ENCODE results near the gene RELL1.

RELL1 gene

DNA sequence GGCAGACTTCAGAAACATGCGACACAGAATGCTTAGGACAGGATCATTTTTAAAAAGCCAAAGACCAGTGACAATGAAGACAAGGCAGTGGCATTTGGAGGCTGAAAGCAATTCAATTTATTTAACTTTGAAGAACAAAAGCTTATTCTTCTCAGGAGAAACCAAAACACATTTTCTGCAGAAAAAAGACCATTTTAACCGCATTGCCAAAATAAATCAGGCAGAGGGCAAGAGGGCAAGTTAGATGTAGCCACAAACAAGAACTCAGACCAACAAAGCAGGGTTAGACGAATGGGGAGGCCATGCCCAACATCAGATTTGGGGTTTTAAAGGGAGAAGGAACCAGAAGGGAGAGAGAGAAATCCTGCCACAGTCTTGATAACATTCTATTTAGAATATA, 58.9 kb downstream of the RELL1 start:
- Histone ChIP-seq H3K27me3 (replicated peaks; ENCODE audit: control insufficient read depth, insufficient read depth, low read length, poor library complexity, severe bottlenecking) (no peaks in the 10 kb centered on the region), H3K36me3 (ENCODE audit: control insufficient read depth, insufficient read depth, low read length) (peaks cover 20% of the 10 kb centered on the region), H3K4me1 (ENCODE audit: control insufficient read depth, insufficient read depth, low read length, poor library complexity, severe bottlenecking) (no peaks in the 10 kb centered on the region), H3K9me3 (ENCODE audit: control insufficient read depth, low read length) (no peaks in the 10 kb centered on the region), H3K27ac (ENCODE audit: insufficient read depth, low read length, poor library complexity, severe bottlenecking) (no peak overlapping the region), H3K4me3 (ENCODE audit: insufficient read depth, low read depth, low read length, poor library complexity, severe bottlenecking) (no peak overlapping the region)
- DNase-seq = no peak

DNA sequence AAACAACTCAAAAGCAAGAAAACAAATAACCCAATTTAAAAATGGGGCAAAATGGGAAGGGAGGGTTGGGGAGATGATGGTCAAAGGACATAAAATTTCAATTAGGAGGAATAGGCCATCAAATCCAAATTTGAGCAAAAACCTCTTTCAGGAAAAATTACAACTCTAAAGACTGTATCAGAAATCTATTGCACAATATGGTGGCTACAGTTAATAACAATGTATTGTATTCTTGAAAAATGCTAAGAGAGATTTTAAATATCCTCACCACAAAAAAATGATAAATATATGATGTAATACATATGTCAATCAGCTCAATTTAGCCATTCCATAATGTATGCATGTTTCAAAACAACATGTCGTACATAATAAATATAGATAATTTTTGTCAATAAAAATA, 60.7 kb downstream of the RELL1 start:
- H3K4me1 ChIP-seq (ENCODE audit: control insufficient read depth, insufficient read depth, low read length, poor library complexity, severe bottlenecking) = no peaks in the 10 kb centered on the region
- no peak for DNase-seq
- H3K36me3 ChIP-seq (ENCODE audit: control insufficient read depth, insufficient read depth, low read length) = peaks cover 8% of the 10 kb centered on the region
- no peak overlapping the region for H3K27ac ChIP-seq (ENCODE audit: insufficient read depth, low read length, poor library complexity, severe bottlenecking)
- no peak overlapping the region for H3K4me3 ChIP-seq (ENCODE audit: insufficient read depth, low read depth, low read length, poor library complexity, severe bottlenecking)
- no peaks in the 10 kb centered on the region for H3K27me3 ChIP-seq (replicated peaks; ENCODE audit: control insufficient read depth, insufficient read depth, low read length, poor library complexity, severe bottlenecking)
- H3K9me3 ChIP-seq (ENCODE audit: control insufficient read depth, low read length) = no peaks in the 10 kb centered on the region

- no peaks in the 10 kb centered on the region for H3K27me3 ChIP-seq (replicated peaks; ENCODE audit: control insufficient read depth, insufficient read depth, low read length, poor library complexity, severe bottlenecking)
- H3K36me3 ChIP-seq (ENCODE audit: control insufficient read depth, insufficient read depth, low read length) = peaks cover 2% of the 10 kb centered on the region
These were observed 62.2 kb downstream of the RELL1 start for GRCh38 chr4:37623940-37624339.

DNA sequence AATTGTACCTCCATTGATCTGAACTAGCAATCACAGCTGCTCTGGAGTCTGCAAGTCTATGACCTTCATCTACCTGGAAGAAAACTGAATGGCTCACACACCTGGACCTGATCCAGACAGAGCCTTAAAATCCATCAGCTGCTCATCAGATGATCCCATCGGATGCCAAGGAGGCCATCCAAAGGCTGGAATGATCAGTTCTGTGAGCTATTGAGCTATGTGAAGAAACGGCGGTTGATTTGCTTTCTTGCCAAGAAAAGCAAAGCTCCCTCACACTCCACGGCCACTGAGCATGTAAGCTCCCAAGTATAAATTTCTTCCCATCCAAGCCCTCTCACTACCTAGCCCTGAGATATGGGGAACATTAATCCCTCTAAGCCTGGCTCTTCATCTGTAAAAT, 63.1 kb downstream of the RELL1 start:
- H3K27ac ChIP-seq (ENCODE audit: insufficient read depth, low read length, poor library complexity, severe bottlenecking) = no peak overlapping the region
- no peak for DNase-seq
- H3K27me3 ChIP-seq (replicated peaks; ENCODE audit: control insufficient read depth, insufficient read depth, low read length, poor library complexity, severe bottlenecking) = no peaks in the 10 kb centered on the region
- no peaks in the 10 kb centered on the region for H3K4me1 ChIP-seq (ENCODE audit: control insufficient read depth, insufficient read depth, low read length, poor library complexity, severe bottlenecking)
- no peaks in the 10 kb centered on the region for H3K9me3 ChIP-seq (ENCODE audit: control insufficient read depth, low read length)
- no peak overlapping the region for H3K4me3 ChIP-seq (ENCODE audit: insufficient read depth, low read depth, low read length, poor library complexity, severe bottlenecking)
- H3K36me3 ChIP-seq (ENCODE audit: control insufficient read depth, insufficient read depth, low read length) = no peaks in the 10 kb centered on the region

More at GRCh38 chr4:37623940-37624339, 62.2 kb downstream of the RELL1 start:
- DNase-seq = no peak
- Histone ChIP-seq H3K4me1 (ENCODE audit: control insufficient read depth, insufficient read depth, low read length, poor library complexity, severe bottlenecking) (no peaks in the 10 kb centered on the region), H3K27ac (ENCODE audit: insufficient read depth, low read length, poor library complexity, severe bottlenecking) (no peak overlapping the region), H3K4me3 (ENCODE audit: insufficient read depth, low read depth, low read length, poor library complexity, severe bottlenecking) (no peak overlapping the region), H3K9me3 (ENCODE audit: control insufficient read depth, low read length) (no peaks in the 10 kb centered on the region)

DNA sequence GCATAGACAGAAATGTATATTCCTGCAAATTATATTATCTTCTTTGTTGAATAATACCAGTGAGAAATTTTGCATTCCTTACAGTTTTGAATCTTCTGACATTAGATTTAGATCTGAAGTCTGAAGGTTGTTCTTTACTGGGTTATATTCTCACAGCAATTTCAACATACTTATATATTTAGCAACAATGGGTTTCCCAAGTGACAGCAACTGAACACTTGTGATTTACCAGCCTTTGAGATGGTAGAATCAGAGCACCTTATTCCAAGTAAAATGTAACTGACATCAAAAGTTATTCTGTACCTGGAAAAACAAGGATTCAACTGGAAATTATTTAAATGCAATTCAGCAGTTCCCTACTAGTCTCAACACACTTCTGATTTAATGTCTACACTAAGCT, 66.0 kb downstream of the RELL1 start:
- Histone ChIP-seq H3K4me3 (ENCODE audit: insufficient read depth, low read depth, low read length, poor library complexity, severe bottlenecking) (no peak overlapping the region), H3K27me3 (replicated peaks; ENCODE audit: control insufficient read depth, insufficient read depth, low read length, poor library complexity, severe bottlenecking) (no peaks in the 10 kb centered on the region), H3K36me3 (ENCODE audit: control insufficient read depth, insufficient read depth, low read length) (no peaks in the 10 kb centered on the region), H3K9me3 (ENCODE audit: control insufficient read depth, low read length) (no peaks in the 10 kb centered on the region), H3K4me1 (ENCODE audit: control insufficient read depth, insufficient read depth, low read length, poor library complexity, severe bottlenecking) (no peaks in the 10 kb centered on the region), H3K27ac (ENCODE audit: insufficient read depth, low read length, poor library complexity, severe bottlenecking) (no peak overlapping the region)
- DNase-seq = no peak

GRCh38 chr4:37615720-37616063, 70.5 kb downstream of the RELL1 start:
- no peak overlapping the region for H3K4me3 ChIP-seq (ENCODE audit: insufficient read depth, low read depth, low read length, poor library complexity, severe bottlenecking)
- H3K27me3 ChIP-seq (replicated peaks; ENCODE audit: control insufficient read depth, insufficient read depth, low read length, poor library complexity, severe bottlenecking) = no peaks in the 10 kb centered on the region
- no peak for DNase-seq
- H3K9me3 ChIP-seq (ENCODE audit: control insufficient read depth, low read length) = no peaks in the 10 kb centered on the region
- no peak overlapping the region for H3K27ac ChIP-seq (ENCODE audit: insufficient read depth, low read length, poor library complexity, severe bottlenecking)
- H3K36me3 ChIP-seq (ENCODE audit: control insufficient read depth, insufficient read depth, low read length) = peaks cover 3% of the 10 kb centered on the region
- H3K4me1 ChIP-seq (ENCODE audit: control insufficient read depth, insufficient read depth, low read length, poor library complexity, severe bottlenecking) = no peaks in the 10 kb centered on the region

DNA sequence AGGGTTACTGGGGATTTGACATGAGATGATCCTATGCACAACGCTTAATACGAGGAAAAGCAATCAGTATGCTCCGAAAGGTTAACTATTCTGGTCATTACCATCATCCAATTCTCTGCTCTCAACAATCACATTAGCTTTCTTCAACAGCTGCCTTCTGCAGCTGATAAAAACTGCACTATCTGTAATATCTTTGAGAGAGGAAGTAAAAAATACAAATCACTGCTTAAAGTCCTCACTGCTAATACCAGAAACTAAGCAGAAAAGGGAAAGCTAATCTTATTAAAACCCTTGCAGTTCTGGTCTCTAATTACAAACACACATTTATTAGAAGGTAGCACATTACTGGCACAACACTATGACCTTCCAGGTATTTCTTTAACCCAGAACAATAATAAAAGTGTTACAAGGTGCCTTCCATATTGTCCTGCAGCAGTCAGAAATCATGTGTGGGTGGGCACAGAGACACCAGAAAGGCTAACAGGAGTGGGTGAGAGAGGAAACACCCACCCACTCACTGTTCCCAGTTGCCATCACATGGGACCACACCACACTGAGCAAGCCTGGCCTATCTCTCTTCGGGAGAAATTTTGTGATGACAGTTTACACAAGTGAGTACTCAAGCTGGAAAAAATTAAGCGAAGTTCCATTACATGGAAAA, 71.0 kb downstream of the RELL1 start:
- no peak for DNase-seq
- no peaks in the 10 kb centered on the region for H3K27me3 ChIP-seq (replicated peaks; ENCODE audit: control insufficient read depth, insufficient read depth, low read length, poor library complexity, severe bottlenecking)
- no peaks in the 10 kb centered on the region for H3K4me1 ChIP-seq (ENCODE audit: control insufficient read depth, insufficient read depth, low read length, poor library complexity, severe bottlenecking)
- no peak overlapping the region for H3K4me3 ChIP-seq (ENCODE audit: insufficient read depth, low read depth, low read length, poor library complexity, severe bottlenecking)
- no peak overlapping the region for H3K27ac ChIP-seq (ENCODE audit: insufficient read depth, low read length, poor library complexity, severe bottlenecking)
- H3K9me3 ChIP-seq (ENCODE audit: control insufficient read depth, low read length) = no peaks in the 10 kb centered on the region
- peaks cover 3% of the 10 kb centered on the region for H3K36me3 ChIP-seq (ENCODE audit: control insufficient read depth, insufficient read depth, low read length)

GRCh38 chr4:37612811-37613210, 73.4 kb downstream of the RELL1 start:
- no peak for DNase-seq
- Histone ChIP-seq H3K27me3 (replicated peaks; ENCODE audit: control insufficient read depth, insufficient read depth, low read length, poor library complexity, severe bottlenecking) (no peaks in the 10 kb centered on the region), H3K36me3 (ENCODE audit: control insufficient read depth, insufficient read depth, low read length) (peaks cover 11% of the 10 kb centered on the region), H3K27ac (ENCODE audit: insufficient read depth, low read length, poor library complexity, severe bottlenecking) (no peak overlapping the region), H3K9me3 (ENCODE audit: control insufficient read depth, low read length) (no peaks in the 10 kb centered on the region), H3K4me1 (ENCODE audit: control insufficient read depth, insufficient read depth, low read length, poor library complexity, severe bottlenecking) (no peaks in the 10 kb centered on the region), H3K4me3 (ENCODE audit: insufficient read depth, low read depth, low read length, poor library complexity, severe bottlenecking) (no peak overlapping the region)

GRCh38 chr4:37609626-37610025, 76.5 kb downstream of the RELL1 start:
- no peaks in the 10 kb centered on the region for H3K9me3 ChIP-seq (ENCODE audit: control insufficient read depth, low read length)
- H3K36me3 ChIP-seq (ENCODE audit: control insufficient read depth, insufficient read depth, low read length) = peaks cover 11% of the 10 kb centered on the region
- DNase-seq = no peak
- no peak overlapping the region for H3K27ac ChIP-seq (ENCODE audit: insufficient read depth, low read length, poor library complexity, severe bottlenecking)
- H3K4me1 ChIP-seq (ENCODE audit: control insufficient read depth, insufficient read depth, low read length, poor library complexity, severe bottlenecking) = no peaks in the 10 kb centered on the region
- H3K4me3 ChIP-seq (ENCODE audit: insufficient read depth, low read depth, low read length, poor library complexity, severe bottlenecking) = no peak overlapping the region
- H3K27me3 ChIP-seq (replicated peaks; ENCODE audit: control insufficient read depth, insufficient read depth, low read length, poor library complexity, severe bottlenecking) = no peaks in the 10 kb centered on the region

GRCh38 chr4:37607018-37607417, 79.2 kb downstream of the RELL1 start:
- H3K4me3 ChIP-seq (ENCODE audit: insufficient read depth, low read depth, low read length, poor library complexity, severe bottlenecking) = no peak overlapping the region
- DNase-seq = no peak
- H3K27ac ChIP-seq (ENCODE audit: insufficient read depth, low read length, poor library complexity, severe bottlenecking) = no peak overlapping the region
- H3K9me3 ChIP-seq (ENCODE audit: control insufficient read depth, low read length) = no peaks in the 10 kb centered on the region
- H3K36me3 ChIP-seq (ENCODE audit: control insufficient read depth, insufficient read depth, low read length) = peaks cover 8% of the 10 kb centered on the region
- no peaks in the 10 kb centered on the region for H3K27me3 ChIP-seq (replicated peaks; ENCODE audit: control insufficient read depth, insufficient read depth, low read length, poor library complexity, severe bottlenecking)
- no peaks in the 10 kb centered on the region for H3K4me1 ChIP-seq (ENCODE audit: control insufficient read depth, insufficient read depth, low read length, poor library complexity, severe bottlenecking)
